ENCODE results near the gene C6orf141. TPM values are rescaled to one million over a fixed set of nuclear protein-coding genes. Genes with fewer than 3 reads are reported as not detected.

C6orf141 gene
- total RNA-seq, 1 experiment from 2014 or later = 60.9 TPM

- no peaks in the 10 kb centered on the region for H3K9me3 Mint-ChIP-seq (ENCODE audit: low read depth, unreplicated experiment)
- intact Hi-C loops (cut with micrococcal nuclease; ENCODE audit: unreplicated experiment) = no loop called here
- no peak for TF ChIP-seq CTCF (IDR thresholded peaks at IDR 0.05; ENCODE audit: unreplicated experiment)
- H3K4me1 Mint-ChIP-seq (ENCODE audit: low read depth, unreplicated experiment) = peaks cover 34% of the 10 kb centered on the region
- peak overlapping the region; percentile 60 for H3K4me3 Mint-ChIP-seq (ENCODE audit: low read depth, unreplicated experiment)
- H3K36me3 Mint-ChIP-seq (ENCODE audit: insufficient read depth, unreplicated experiment) = peaks cover 61% of the 10 kb centered on the region
- DNase-seq = no peak
- BruUV-seq (replicated peaks) = no TSS peak
- H3K27ac Mint-ChIP-seq (ENCODE audit: unreplicated experiment) = peak overlapping the region; percentile 92
- CTCF ChIA-PET = no interaction called here
- no peaks in the 10 kb centered on the region for H3K27me3 Mint-ChIP-seq (ENCODE audit: unreplicated experiment)
Observed at GRCh38 chr6:49555951-49556350, 5.5 kb downstream of the C6orf141 start.

GRCh38 chr6:49556429-49556837 is 6.0 kb downstream of the C6orf141 start:
- Mint-ChIP-seq H3K36me3 (ENCODE audit: insufficient read depth, unreplicated experiment) (peaks cover 58% of the 10 kb centered on the region), H3K4me1 (ENCODE audit: low read depth, unreplicated experiment) (peaks cover 34% of the 10 kb centered on the region), H3K27ac (ENCODE audit: unreplicated experiment) (peak overlapping the region; percentile 92), H3K27me3 (ENCODE audit: unreplicated experiment) (no peaks in the 10 kb centered on the region), H3K9me3 (ENCODE audit: low read depth, unreplicated experiment) (no peaks in the 10 kb centered on the region), H3K4me3 (ENCODE audit: low read depth, unreplicated experiment) (peak overlapping the region; percentile 60)
- TF ChIP-seq CTCF (IDR thresholded peaks at IDR 0.05; ENCODE audit: unreplicated experiment) = no peak
- intact Hi-C loops (cut with micrococcal nuclease; ENCODE audit: unreplicated experiment) = no loop called here
- BruUV-seq (replicated peaks) = no TSS peak
- DNase-seq = peak; percentile 75
- CTCF ChIA-PET = no interaction called here

- Mint-ChIP-seq H3K9me3 (ENCODE audit: low read depth, unreplicated experiment) (no peaks in the 10 kb centered on the region), H3K27ac (ENCODE audit: unreplicated experiment) (peak overlapping the region; percentile 62), H3K36me3 (ENCODE audit: insufficient read depth, unreplicated experiment) (peaks cover 53% of the 10 kb centered on the region), H3K27me3 (ENCODE audit: unreplicated experiment) (no peaks in the 10 kb centered on the region), H3K4me1 (ENCODE audit: low read depth, unreplicated experiment) (peaks cover 33% of the 10 kb centered on the region), H3K4me3 (ENCODE audit: low read depth, unreplicated experiment) (no peak overlapping the region)
- BruUV-seq (replicated peaks) = no TSS peak
- CTCF ChIA-PET = no interaction called here
- no peak for TF ChIP-seq CTCF (IDR thresholded peaks at IDR 0.05; ENCODE audit: unreplicated experiment)
- DNase-seq = no peak
- intact Hi-C loops (cut with micrococcal nuclease; ENCODE audit: unreplicated experiment) = no loop called here
Observed at GRCh38 chr6:49557177-49557576, 6.7 kb downstream of the C6orf141 start.

GRCh38 chr6:49558238-49558637 is 7.8 kb downstream of the C6orf141 start:
- no peak for DNase-seq
- intact Hi-C loops (cut with micrococcal nuclease; ENCODE audit: unreplicated experiment) = no loop called here
- no TSS peak for BruUV-seq (replicated peaks)
- Mint-ChIP-seq H3K27ac (ENCODE audit: unreplicated experiment) (peak overlapping the region; percentile 62), H3K4me1 (ENCODE audit: low read depth, unreplicated experiment) (peaks cover 22% of the 10 kb centered on the region), H3K9me3 (ENCODE audit: low read depth, unreplicated experiment) (no peaks in the 10 kb centered on the region), H3K36me3 (ENCODE audit: insufficient read depth, unreplicated experiment) (peaks cover 42% of the 10 kb centered on the region), H3K27me3 (ENCODE audit: unreplicated experiment) (no peaks in the 10 kb centered on the region), H3K4me3 (ENCODE audit: low read depth, unreplicated experiment) (no peak overlapping the region)
- no peak for TF ChIP-seq CTCF (IDR thresholded peaks at IDR 0.05; ENCODE audit: unreplicated experiment)
- CTCF ChIA-PET = no interaction called here

All from Calu3 (cell line).